NCI-H2107 treated with DMSO at 0.1 percent for 48 hours (cell line): ENCODE measurements around the gene FRMD4B.
"Not testable (repeated sequence)": the region's sequence is repeated elsewhere in the genome, so short reads cannot be mapped to it uniquely, and the experiment has no call there.

ENCODE experiments used
- DNase-seq: peaks from one replicate; lab custom pipeline; 2025; ENCODE audit not compliant: unreplicated experiment; lab: John Stamatoyannopoulos, UW

The FRMD4B gene

DNA sequence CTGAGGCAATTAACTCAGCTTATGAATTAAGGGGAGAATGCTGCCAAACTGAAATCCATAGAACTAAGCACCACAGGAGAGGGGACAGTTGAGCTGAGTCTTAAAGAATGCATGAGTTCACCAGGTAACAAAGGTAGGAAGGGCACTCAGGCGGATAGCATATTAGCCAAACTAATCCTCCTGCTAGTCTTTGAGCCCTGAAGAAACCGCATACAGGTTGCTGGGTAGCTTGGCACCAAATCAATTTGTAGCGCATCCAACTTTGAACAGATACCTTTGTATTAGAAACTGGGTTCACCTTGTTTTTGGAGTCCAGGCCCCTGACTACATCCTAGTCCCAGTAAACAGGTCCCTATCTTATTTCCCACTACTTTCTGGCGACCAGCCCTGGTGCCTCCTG lies 93.7 kb downstream of the FRMD4B start:
- no peak for DNase-seq

- no peak for DNase-seq
Observed at GRCh38 chr3:69290430-69290829, 95.5 kb downstream of the FRMD4B start.

DNA sequence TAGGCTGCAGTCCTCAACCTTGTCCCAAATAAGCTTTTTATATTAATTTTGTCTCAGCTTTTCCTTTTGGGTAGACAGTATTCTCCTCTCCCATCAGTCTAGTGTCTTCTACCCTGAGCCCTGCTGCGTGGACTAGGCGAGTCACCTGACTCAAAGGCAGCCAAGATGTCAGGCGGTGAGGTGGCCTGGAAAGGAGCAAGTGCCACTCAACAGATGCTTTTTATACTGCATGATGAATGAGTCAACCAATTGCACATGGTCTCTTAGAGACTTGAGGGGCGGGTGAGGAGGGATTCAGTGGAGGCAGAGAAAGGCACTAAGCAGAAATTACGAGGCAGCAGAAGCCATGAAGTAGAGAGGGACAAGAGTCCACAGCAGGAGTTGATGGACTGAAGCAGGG lies 95.9 kb downstream of the FRMD4B start:
- DNase-seq = no peak

GRCh38 chr3:69288161-69288895 lies 97.6 kb downstream of the FRMD4B start:
- DNase-seq = peak; percentile 61

DNA sequence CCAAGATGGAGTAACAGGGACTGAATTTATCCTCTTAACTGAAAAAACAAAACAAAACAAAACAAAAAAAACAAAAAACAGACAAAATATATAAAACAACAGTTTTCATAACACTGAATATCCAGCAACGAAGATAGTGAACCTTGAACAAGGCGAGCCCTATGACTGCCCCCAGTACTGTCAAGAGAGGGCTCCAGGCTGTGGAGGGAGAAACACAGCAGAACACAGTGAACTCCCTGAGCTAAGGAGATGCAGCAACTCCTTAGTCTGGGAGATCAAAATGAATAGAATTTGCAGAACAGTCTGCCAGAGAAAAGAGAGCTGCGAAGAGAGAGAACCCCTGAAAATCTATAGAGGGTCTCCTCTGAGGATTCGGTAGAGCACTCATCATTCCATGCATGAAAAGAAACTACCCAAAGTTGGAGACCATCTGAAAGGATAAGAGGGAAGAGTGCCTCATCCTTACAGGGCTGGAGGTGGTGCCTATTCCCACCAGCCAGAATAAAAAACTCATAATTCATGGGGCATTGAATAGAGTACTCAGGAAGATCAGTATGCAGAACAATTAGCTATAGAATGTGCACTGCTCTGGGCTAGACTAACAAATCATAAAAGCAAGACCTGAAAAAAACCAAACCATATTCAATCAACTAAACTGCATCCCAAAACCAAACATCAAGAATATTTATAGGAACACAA lies 101.8 kb downstream of the FRMD4B start:
- no peak for DNase-seq

DNA sequence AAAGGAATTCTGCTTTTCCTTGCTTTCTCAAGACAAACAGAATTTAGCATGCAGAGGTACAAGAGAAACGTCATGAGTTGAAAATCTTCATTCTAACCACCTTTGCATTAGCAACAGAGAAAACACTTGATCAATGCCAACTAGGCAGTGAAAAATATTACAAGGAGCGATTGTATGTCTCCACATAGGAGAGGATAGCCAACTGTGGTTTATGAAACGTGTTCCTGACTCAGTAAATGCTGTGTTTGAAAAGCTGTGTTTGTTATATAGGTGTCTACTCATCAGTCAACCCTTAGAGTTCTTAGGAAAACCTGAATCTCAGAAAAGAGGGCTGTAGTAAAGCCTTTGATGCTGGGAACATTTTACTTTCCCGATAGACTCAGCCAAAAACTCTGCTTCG lies 102.4 kb downstream of the FRMD4B start:
- DNase-seq = no peak

DNA sequence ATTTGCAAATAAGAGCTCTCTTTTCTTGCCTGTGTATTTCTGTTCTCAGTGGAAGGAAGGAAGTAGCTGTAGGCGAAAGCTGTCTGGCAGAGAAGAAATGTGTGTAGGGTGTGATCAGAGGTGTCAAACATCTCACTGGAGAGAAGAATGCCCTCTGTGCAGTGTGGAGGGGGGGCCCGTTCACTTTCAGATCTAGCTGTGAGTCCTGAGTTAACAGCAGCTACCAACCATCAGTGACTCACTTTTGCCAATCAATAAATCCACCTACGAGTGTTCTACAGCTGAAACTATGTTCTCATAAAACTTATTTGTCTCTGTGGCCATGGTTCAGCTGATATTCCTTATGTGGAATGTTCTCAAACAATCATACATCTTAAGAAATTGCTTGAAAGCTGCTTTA lies 103.7 kb downstream of the FRMD4B start:
- no peak for DNase-seq

GRCh38 chr3:69277403-69277802 lies 108.5 kb downstream of the FRMD4B start:
- DNase-seq = not testable (repeated sequence)

DNA sequence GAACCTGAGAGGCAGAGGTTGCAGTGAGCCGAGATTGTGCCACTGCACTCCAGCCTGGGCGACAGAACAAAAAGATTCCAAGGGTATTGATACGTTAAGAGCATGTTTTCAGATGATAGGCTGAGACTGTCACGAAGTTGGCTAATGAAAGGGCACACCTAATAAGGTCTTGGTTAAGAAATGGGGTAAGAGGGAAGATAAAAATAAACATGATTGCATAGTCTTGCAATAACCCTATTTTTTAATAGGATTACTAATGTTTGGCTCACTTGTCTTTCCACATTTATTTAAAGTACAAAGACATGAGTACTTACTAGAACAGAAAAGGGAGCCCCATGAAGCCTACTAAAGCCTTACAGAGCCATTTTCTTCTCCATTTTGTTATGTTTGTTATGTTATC lies 109.0 kb downstream of the FRMD4B start:
- no peak for DNase-seq

- DNase-seq = not testable (repeated sequence)
Observed at GRCh38 chr3:69276191-69276590, 109.7 kb downstream of the FRMD4B start.

- DNase-seq = no peak
Observed at GRCh38 chr3:69273896-69274295, 112.0 kb downstream of the FRMD4B start.

- no peak for DNase-seq
Observed at GRCh38 chr3:69272556-69272955, 113.3 kb downstream of the FRMD4B start.

- no peak for DNase-seq
Observed at GRCh38 chr3:69271098-69271497, 114.8 kb downstream of the FRMD4B start.

- no peak for DNase-seq
Observed at GRCh38 chr3:69266585-69266984, 119.3 kb downstream of the FRMD4B start.

DNA sequence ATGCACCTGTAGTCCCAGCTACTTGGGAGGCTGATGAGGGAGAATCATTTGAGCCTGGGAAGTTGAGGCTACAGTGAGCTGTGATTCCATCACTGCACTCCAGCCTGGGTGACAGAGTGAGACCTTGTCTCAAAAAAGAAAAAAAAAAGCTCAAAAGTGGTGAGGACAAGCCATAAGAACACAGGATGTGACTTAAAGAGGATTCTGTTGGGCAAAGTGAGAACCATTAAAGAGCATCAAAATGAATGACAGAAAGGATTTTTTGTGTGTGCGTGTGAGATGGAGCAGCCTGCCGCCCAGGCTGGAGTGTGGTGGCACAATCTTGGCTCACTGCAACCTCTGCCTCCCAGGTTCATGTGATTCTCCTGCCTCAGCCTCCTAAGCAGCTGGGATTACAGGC lies 119.8 kb downstream of the FRMD4B start:
- not testable (repeated sequence) for DNase-seq

- DNase-seq = not testable (repeated sequence)
Observed at GRCh38 chr3:69260843-69261405, 125.0 kb downstream of the FRMD4B start.

GRCh38 chr3:69260216-69260787 lies 125.6 kb downstream of the FRMD4B start:
- DNase-seq = no peak

DNA sequence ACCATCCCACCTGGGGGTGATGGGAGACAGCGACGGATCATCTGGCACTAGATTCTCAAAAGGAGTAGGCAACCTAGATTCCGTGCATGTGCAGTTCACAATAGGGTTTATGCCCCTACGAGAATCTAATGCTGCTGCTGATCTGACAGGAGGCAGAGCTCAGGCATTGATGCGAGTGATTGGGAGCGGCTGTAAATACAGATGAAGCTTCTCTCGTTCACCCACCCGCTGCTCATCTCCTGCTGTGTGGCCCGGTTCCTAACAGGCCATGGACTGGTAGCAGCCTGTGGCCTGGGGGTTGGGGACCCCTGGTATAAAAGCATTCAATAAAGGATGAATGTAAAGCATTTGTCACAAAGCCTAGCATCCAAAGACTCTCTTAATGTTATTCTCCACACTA lies 126.8 kb downstream of the FRMD4B start:
- DNase-seq = no peak

- DNase-seq = no peak
Observed at GRCh38 chr3:69255928-69256327, 130.0 kb downstream of the FRMD4B start.

GRCh38 chr3:69254351-69254750 lies 131.5 kb downstream of the FRMD4B start:
- no peak for DNase-seq

GRCh38 chr3:69252631-69253030 lies 133.3 kb downstream of the FRMD4B start:
- peak; percentile 15 for DNase-seq

DNA sequence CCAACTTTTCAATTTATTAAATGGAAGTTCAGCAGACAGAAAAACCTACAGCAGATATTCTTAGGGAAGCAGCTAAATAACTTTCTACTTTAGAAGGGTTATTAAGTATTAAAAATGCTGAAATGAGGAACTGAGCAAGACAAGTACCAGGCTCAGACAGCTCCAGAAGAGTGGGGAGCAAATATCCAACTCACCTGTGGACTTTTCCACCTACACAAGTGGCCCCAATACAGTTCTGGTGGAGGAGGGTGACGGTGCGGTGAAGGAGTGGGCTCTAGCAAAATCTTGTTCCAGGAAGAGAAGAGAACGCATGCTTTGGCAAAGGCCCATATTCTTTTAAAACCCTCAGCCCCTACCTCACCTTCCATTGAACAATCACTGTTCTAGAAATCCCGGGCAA lies 133.7 kb downstream of the FRMD4B start:
- DNase-seq = no peak
